Chondrocyte (in vitro differentiated cells): ENCODE data around the gene DDIT4. TPM values are rescaled to one million over a fixed set of nuclear protein-coding genes. Genes with fewer than 3 reads are reported as not detected.
A peak's percentile ranks its signal among the peaks of the same experiment; 100 is the strongest.

Experiments
- DNase-seq: peaks from one replicate; pipeline ENCODE4 v3.0.0; 2021; ENCODE audit warnings: mixed read lengths, low spot score
- H3K27ac Mint-ChIP-seq: one replicate; pipeline ENCODE4 v1.8.0; 2021; ENCODE audit warnings: mild to moderate bottlenecking, moderate library complexity, mixed read lengths; ENCODE audit not compliant: unreplicated experiment
- H3K27me3 Mint-ChIP-seq: 2 replicates; pipeline ENCODE4 v1.8.0; 2021; ENCODE audit warnings: low read depth, mixed read lengths
- H3K36me3 Mint-ChIP-seq: 2 replicates; pipeline ENCODE4 v1.8.0; 2021; ENCODE audit warnings: low read depth, mixed read lengths
- H3K4me1 Mint-ChIP-seq: 2 replicates; pipeline ENCODE4 v1.8.0; 2021; ENCODE audit warnings: low read depth, mild to moderate bottlenecking, mixed read lengths
- H3K4me3 Mint-ChIP-seq: one replicate; pipeline ENCODE4 v1.8.0; 2021; ENCODE audit warnings: mild to moderate bottlenecking, moderate library complexity, mixed read lengths; ENCODE audit not compliant: unreplicated experiment
- H3K9me3 Mint-ChIP-seq: 2 replicates; pipeline ENCODE4 v1.8.0; 2021; ENCODE audit warnings: low read depth, mixed read lengths
- total RNA-seq: library from RNA; stranded (reverse); gene quantifications from 3 replicates; pipeline ENCODE4 v1.2.1, GENCODE V29; 2021
- TF ChIP-seq, protein P1 (sequence below): fragments of 200-600 bp; sonication (generic); IDR thresholded peaks from 2 replicates; pipeline ENCODE4 v1.5.0; 2021; ENCODE audit warnings: antibody characterized with exemption, mild to moderate bottlenecking, moderate library complexity

The DDIT4 gene
- total RNA-seq, 1 donor from 2014 or later = 241 TPM

DNA sequence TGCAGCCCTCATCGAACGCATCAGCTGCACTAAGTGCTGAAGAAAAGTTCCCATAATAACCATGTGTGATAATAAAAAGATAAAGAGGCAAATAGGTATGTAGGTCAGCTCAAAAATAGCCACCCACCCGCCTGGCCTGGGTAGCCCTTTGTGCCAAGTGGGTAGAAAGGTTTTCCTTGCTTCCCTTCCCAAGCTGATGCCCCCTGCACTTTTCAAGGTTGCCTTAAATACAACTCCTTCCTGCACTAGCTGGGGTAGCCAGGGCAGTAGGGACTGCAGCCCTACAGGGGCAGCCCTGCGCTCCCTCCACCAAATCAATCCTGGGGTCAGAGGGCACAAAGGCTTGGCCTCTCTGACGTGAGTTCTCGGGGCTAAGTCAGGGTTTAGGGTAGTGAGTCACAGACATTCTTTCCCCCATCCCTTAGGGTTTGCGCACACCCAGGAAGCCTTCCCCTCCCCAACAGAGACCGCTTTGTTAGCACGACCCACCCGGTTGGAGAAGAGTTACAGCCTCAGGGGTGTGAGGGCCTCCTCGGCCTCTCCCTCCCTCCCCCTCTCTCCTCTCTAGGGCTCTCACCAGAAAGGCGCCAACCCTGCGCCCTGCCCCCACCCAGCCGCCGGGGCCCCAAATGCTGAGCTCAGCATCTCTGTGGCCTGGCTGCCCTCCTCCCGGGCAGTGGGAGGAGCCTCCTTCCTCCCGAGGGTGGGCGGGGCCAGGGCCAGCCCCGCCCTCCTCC lies 13.3 kb upstream of the DDIT4 start:
- peaks cover 58% of the 10 kb centered on the region for H3K4me1 Mint-ChIP-seq
- DNase-seq = peak; percentile 88
- peak overlapping the region; percentile 47 for H3K4me3 Mint-ChIP-seq
- peak overlapping the region; percentile 96 for H3K27ac Mint-ChIP-seq
- no peaks in the 10 kb centered on the region for H3K9me3 Mint-ChIP-seq
- TF ChIP-seq, protein P1, sequence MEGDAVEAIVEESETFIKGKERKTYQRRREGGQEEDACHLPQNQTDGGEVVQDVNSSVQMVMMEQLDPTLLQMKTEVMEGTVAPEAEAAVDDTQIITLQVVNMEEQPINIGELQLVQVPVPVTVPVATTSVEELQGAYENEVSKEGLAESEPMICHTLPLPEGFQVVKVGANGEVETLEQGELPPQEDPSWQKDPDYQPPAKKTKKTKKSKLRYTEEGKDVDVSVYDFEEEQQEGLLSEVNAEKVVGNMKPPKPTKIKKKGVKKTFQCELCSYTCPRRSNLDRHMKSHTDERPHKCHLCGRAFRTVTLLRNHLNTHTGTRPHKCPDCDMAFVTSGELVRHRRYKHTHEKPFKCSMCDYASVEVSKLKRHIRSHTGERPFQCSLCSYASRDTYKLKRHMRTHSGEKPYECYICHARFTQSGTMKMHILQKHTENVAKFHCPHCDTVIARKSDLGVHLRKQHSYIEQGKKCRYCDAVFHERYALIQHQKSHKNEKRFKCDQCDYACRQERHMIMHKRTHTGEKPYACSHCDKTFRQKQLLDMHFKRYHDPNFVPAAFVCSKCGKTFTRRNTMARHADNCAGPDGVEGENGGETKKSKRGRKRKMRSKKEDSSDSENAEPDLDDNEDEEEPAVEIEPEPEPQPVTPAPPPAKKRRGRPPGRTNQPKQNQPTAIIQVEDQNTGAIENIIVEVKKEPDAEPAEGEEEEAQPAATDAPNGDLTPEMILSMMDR = no peak
- no peaks in the 10 kb centered on the region for H3K36me3 Mint-ChIP-seq
- no peaks in the 10 kb centered on the region for H3K27me3 Mint-ChIP-seq

DNA sequence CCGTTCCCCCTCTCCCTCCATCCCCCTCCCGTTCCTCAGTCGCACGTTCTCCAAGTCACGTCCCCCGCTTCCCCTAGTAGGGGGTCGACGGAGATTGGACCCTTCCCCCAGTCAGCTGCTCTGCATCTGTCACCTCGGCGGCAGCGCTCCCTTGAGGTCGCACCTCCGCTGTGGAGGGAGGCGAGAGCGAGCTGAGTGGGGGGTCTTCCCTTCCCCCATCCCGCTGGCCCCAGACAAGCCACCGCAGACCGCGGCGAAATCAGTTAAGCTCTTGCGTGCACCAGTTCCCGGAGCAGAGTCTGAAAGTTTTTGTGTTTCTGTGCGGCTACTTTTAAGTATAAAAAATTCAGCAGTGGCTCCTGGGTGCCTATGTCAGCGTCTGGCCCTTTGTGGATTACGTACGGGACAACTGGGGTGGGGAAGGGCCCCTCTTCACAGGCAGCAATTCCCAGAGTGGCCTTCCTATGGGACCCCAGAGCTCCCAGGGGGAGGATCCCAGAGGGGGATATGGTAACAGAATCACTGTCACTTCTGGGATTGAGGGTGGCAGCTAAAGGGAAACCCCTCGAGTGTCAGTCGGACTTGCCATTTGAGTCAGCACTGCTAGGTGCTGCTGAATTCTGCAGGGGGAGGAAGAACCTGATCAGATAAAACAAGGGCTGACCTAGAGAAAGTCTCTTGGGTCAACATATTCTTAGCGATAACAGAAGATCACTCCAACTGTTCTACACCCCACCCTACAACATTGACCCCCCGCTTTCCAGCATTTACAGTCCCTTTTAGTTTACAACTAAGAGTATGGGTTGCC lies 12.5 kb upstream of the DDIT4 start:
- peak overlapping the region; percentile 65 for H3K4me3 Mint-ChIP-seq
- H3K9me3 Mint-ChIP-seq = no peaks in the 10 kb centered on the region
- TF ChIP-seq, protein P1 = peak; percentile 35
- H3K4me1 Mint-ChIP-seq = peaks cover 50% of the 10 kb centered on the region
- DNase-seq = no peak
- H3K27me3 Mint-ChIP-seq = no peaks in the 10 kb centered on the region
- peak overlapping the region; percentile 96 for H3K27ac Mint-ChIP-seq
- no peaks in the 10 kb centered on the region for H3K36me3 Mint-ChIP-seq

DNA sequence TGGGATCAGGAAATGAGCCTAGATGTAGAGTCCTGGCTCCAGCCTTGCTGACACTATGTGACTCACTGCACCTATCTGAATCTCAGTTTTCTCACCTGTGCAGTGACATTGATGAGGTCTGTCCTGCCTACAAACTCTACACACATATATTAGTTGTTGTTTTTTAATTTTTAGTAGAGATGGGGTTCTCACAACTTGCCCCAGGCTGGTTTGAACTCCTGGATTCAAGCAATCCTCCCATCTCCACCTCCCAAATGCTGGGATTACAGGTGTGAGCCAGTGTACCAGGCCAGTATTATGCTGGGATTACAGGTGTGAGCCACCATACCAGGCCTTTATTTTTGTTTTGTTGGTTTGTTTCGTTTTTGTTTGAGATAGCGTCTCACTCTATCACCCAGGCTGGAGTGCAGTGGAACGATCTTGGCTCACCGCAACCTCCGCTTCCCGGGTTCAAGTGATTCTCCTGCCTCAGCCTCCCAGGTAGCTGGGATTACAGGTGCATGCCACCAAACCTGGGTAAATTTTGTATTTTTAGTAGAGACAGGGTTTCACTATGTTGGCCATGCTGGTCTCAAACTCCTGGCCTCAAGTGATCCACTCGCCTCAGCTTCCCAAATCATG lies 11.8 kb upstream of the DDIT4 start:
- TF ChIP-seq, protein P1 = no peak
- Mint-ChIP-seq H3K27me3 (no peaks in the 10 kb centered on the region), H3K36me3 (no peaks in the 10 kb centered on the region), H3K4me3 (no peak overlapping the region), H3K27ac (peak overlapping the region; percentile 96), H3K9me3 (no peaks in the 10 kb centered on the region), H3K4me1 (peaks cover 46% of the 10 kb centered on the region)
- DNase-seq = no peak

DNA sequence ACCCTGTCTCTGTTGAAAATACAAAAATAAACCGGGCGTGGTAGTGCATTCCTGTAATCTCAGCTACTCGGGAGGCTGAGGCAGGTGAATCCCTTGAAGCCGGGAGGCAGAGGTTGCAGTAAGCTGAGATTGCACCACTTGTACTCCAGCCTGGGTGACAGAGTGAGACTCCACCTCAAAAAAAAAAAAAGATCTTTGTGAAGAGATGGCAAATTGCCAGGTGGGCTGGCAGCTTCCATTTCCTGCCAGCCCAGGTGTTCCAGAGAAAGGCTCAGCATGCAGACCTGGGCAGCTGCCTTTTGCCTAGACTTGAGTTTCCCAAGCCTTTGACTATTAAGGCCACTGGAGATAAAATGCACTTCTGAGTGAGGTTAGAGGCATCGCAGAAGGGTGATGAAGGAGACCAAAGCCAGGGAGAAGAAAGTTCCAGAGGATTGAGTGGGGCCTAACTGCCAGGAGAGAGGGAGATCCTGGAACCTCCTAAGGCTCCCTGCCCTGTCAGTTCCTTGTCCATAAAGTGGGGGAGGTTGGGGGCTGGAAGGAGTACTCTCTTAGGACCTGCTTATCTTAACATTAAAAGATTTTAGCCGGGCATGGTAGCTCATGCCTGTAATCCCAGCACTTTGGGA lies 10.0 kb upstream of the DDIT4 start:
- no peaks in the 10 kb centered on the region for H3K36me3 Mint-ChIP-seq
- TF ChIP-seq, protein P1 = no peak
- H3K4me3 Mint-ChIP-seq = no peak overlapping the region
- H3K9me3 Mint-ChIP-seq = no peaks in the 10 kb centered on the region
- H3K4me1 Mint-ChIP-seq = peaks cover 37% of the 10 kb centered on the region
- peak overlapping the region; percentile 3 for H3K27ac Mint-ChIP-seq
- no peaks in the 10 kb centered on the region for H3K27me3 Mint-ChIP-seq
- DNase-seq = no peak

DNA sequence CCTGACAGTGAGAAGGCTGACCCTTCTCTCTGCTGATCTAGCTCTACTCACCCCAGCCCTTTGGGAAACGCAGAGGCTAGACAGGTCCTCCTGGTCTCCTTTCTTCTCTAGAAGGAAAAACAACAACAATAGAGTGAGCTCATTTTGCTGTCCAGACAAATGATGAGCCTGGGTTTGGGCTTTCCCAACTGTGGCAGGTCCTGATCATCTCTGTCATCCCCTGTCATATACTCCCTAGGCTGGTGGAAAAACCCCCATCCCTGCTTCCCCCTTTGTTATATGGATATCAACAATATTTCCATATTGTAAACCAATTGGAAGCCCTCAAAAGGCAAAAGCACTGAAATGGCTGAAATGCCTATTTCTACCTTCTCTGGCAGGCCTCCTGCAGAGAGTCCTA lies 9.2 kb upstream of the DDIT4 start:
- TF ChIP-seq, protein P1 = no peak
- DNase-seq = no peak
- Mint-ChIP-seq H3K9me3 (no peaks in the 10 kb centered on the region), H3K36me3 (no peaks in the 10 kb centered on the region), H3K27me3 (no peaks in the 10 kb centered on the region), H3K27ac (peak overlapping the region; percentile 22), H3K4me1 (peaks cover 30% of the 10 kb centered on the region), H3K4me3 (no peak overlapping the region)
